ENCODE measurements around the gene FBH1. TPM values are rescaled to one million over a fixed set of nuclear protein-coding genes. Genes with fewer than 3 reads are reported as not detected.

The FBH1 gene
- total RNA-seq, 1 donor from 2014 or later, result 87.4 TPM

DNA sequence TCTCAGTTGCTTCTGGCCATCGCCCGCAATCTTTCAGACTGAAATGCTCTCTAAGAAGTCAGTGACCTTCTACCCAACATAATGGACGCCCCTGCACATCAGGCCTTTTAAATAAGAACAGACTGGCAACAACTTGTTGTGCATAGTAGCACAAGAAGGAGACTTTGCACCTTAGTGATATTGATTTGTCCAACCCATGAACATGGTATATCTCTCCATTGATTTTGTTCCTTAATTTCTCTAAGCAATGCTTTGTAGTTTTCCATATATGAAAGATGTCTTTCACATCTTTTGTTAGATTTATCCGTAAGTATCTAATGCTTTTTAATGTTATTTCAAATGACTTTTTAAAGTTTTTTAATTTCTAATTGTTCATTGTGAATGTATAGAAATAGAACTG lies 83.0 kb downstream of the FBH1 start:
- Mint-ChIP-seq H3K27ac (no peak overlapping the region), H3K4me3 (ENCODE audit: low read depth) (no peak overlapping the region), H3K9me3 (ENCODE audit: low read depth) (peaks cover 4% of the 10 kb centered on the region), H3K27me3 (peaks cover 32% of the 10 kb centered on the region), H3K4me1 (ENCODE audit: low read depth) (peaks cover 18% of the 10 kb centered on the region), H3K36me3 (ENCODE audit: insufficient read depth) (peaks cover 3% of the 10 kb centered on the region)
- TF ChIP-seq, protein P1, sequence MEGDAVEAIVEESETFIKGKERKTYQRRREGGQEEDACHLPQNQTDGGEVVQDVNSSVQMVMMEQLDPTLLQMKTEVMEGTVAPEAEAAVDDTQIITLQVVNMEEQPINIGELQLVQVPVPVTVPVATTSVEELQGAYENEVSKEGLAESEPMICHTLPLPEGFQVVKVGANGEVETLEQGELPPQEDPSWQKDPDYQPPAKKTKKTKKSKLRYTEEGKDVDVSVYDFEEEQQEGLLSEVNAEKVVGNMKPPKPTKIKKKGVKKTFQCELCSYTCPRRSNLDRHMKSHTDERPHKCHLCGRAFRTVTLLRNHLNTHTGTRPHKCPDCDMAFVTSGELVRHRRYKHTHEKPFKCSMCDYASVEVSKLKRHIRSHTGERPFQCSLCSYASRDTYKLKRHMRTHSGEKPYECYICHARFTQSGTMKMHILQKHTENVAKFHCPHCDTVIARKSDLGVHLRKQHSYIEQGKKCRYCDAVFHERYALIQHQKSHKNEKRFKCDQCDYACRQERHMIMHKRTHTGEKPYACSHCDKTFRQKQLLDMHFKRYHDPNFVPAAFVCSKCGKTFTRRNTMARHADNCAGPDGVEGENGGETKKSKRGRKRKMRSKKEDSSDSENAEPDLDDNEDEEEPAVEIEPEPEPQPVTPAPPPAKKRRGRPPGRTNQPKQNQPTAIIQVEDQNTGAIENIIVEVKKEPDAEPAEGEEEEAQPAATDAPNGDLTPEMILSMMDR (IDR thresholded peaks at IDR 0.05; ENCODE audit: unreplicated experiment), result no peak
- DNase-seq (ENCODE audit: low spot score, unreplicated experiment), result no peak

DNA sequence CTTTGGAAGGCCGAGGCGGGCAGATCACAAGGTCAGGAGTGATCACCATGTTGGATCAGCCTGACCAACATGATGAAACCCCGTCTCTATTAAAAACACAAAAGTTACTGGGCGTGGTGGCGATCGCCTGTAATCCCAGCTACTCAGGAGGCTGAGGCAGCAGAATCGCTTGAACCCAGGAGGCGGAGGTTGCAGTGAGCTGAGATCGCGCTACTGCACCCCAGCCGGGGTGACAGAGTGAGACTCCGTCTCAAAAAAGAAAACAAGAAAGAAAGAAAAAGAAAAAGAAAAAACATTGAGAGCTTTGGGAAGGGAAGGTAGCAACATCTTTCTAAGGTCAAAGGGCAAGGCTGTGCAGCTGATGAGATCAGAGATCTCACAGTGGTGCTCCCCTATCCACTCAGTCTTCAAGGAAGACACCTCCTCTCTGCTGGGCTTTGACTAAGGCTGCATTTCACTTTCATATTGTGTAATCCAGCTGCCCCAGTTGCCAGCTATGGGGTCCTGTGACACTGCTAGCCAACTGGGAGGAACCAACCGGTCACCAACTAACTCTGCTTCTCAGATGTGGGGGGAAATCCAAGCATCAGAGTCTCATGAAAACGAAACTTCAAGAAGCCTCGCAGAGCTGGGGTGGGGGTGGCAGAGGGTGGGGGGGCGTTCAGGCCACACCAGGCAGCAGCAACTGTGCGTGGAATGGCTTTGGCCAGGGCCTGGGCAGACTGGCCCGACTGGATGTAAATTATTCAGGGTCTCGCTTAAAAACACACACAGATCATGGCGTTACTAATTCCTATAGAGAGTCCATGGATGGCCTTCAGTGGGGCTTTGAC lies 85.8 kb downstream of the FBH1 start:
- H3K27me3 Mint-ChIP-seq, result peaks cover 46% of the 10 kb centered on the region
- no peak overlapping the region for H3K27ac Mint-ChIP-seq
- H3K4me1 Mint-ChIP-seq (ENCODE audit: low read depth), result peaks cover 10% of the 10 kb centered on the region
- no peak for DNase-seq (ENCODE audit: low spot score, unreplicated experiment)
- TF ChIP-seq, protein P1 (IDR thresholded peaks at IDR 0.05; ENCODE audit: unreplicated experiment), result no peak
- H3K4me3 Mint-ChIP-seq (ENCODE audit: low read depth), result peak overlapping the region; percentile 73
- H3K9me3 Mint-ChIP-seq (ENCODE audit: low read depth), result peaks cover 4% of the 10 kb centered on the region
- H3K36me3 Mint-ChIP-seq (ENCODE audit: insufficient read depth), result peaks cover 3% of the 10 kb centered on the region

DNA sequence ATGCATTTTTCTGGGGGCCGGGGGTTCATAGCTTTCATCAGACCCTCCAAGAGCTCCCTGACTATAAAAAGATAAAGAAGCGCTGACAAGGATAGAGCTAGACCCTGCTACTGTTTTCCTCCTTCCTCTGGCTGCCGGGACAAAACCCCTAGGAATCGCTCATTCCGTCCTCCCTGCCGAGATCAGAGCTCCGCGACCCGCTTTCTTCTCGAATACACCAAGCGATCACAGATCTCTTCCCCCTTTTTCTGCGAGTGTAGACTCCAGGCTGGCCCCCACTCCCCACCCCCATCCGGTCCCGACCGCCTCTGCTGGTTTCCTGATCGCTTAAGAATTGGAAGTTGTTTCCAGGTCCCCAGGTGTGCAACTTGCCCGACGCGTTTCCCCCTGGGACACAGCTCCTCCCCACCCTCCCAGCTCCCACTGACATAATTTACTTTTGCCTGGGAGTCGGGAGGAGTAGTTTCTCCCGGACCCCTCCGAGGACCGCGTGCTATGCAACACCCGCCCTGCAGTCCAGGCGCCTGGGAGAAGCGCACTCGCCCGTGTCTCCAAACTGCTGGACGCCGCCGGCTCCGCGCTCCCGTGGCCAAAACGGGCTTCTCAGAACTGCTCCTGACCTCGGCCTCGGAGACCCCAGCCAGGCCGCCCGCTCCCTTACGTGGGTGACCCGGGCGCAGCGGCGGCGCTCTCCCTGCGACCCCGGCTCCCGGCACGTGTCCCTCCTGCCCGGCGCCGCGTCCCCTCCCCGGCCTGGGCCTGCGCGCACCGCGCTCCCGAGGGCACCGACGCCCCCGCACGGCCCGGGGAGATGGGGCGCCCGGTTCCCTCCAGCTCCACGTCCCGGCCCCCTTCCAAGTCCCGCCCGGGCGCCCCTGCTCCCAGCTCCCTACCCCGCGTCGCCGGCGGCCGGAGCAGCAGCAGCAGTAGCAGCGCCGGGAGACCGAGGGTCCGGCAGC lies 86.7 kb downstream of the FBH1 start:
- Mint-ChIP-seq H3K4me1 (ENCODE audit: low read depth) (peaks cover 11% of the 10 kb centered on the region), H3K36me3 (ENCODE audit: insufficient read depth) (peaks cover 3% of the 10 kb centered on the region), H3K27ac (no peak overlapping the region), H3K27me3 (peaks cover 48% of the 10 kb centered on the region), H3K4me3 (ENCODE audit: low read depth) (peak overlapping the region; percentile 73), H3K9me3 (ENCODE audit: low read depth) (peaks cover 4% of the 10 kb centered on the region)
- DNase-seq (ENCODE audit: low spot score, unreplicated experiment), result peak; percentile 18
- TF ChIP-seq, protein P1 (IDR thresholded peaks at IDR 0.05; ENCODE audit: unreplicated experiment), result no peak

DNA sequence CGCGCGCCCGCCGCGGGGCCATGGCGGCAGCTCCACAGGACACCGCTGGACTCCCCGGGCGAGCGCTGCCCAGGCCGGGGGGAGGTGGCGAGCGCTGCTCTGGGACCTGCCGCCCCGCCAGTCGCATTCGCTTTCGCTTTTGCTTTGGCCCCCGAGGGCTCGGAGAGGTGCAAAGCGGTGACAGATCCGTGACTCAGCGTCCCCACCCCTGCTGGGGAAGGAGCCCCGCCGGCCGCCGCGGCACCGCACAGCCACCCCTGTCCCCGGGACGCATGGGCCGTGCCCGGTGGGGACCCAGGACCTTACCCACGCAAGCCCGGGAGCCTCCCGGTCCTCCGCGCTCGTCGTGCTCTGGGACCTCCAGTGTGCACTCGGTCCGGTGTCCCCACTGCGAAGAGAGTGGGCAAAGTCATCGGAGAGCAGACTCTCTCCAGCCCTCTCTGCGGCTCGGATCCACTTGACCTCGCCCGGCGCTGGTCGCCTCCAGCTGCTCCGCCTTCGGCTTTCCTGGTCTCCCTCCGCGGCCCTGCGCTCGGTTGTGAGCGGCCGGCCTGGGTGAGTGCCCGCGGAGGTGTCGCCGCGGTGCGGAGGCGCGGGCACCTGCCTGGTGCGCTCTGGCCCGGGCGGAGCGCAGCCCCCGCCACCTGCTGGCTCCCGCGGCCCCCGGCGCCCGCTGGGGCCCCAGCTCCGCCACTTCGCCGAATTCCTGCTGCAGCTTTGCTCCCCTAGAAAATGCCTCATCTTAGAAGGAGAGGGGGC lies 87.6 kb downstream of the FBH1 start, which contains the start of gene IL15RA:
Gene IL15RA (minus strand): TSS at position 73 of the 759 bp plus-strand sequence. CDS start 51 bp downstream, at position 22.
- Mint-ChIP-seq H3K9me3 (ENCODE audit: low read depth) (peaks cover 4% of the 10 kb centered on the region), H3K27me3 (peaks cover 45% of the 10 kb centered on the region), H3K4me3 (ENCODE audit: low read depth) (peak within 1 kb of the TSS; percentile 73), H3K27ac (peak within 1 kb of the TSS; percentile 84), H3K4me1 (ENCODE audit: low read depth) (peaks cover 11% of the 10 kb centered on the region), H3K36me3 (ENCODE audit: insufficient read depth) (peaks cover 3% of the 10 kb centered on the region)
- TF ChIP-seq, protein P1 (IDR thresholded peaks at IDR 0.05; ENCODE audit: unreplicated experiment), result peak; percentile 18
- DNase-seq (ENCODE audit: low spot score, unreplicated experiment), result peak; percentile 47

Measured in progenitor cell of endocrine pancreas (in vitro differentiated cells).